GM21367 (cell line): Measurements from ENCODE around the gene PCDHGC3.

Experiments
- ATAC-seq: cut with Tn5 transposase; IDR thresholded peaks from one replicate; pipeline ENCODE4 v1.9.1; 2021; ENCODE audit not compliant: unreplicated experiment

The PCDHGC3 gene

GRCh38 chr5:141484641-141485311, 9.0 kb downstream of the PCDHGC3 start, which contains the start of gene PCDHGC4:
Gene PCDHGC4, plus strand, starts transcription at chr5:141485030. Its CDS starts 144 bp downstream, at chr5:141485174.
- ATAC-seq: no peak

DNA sequence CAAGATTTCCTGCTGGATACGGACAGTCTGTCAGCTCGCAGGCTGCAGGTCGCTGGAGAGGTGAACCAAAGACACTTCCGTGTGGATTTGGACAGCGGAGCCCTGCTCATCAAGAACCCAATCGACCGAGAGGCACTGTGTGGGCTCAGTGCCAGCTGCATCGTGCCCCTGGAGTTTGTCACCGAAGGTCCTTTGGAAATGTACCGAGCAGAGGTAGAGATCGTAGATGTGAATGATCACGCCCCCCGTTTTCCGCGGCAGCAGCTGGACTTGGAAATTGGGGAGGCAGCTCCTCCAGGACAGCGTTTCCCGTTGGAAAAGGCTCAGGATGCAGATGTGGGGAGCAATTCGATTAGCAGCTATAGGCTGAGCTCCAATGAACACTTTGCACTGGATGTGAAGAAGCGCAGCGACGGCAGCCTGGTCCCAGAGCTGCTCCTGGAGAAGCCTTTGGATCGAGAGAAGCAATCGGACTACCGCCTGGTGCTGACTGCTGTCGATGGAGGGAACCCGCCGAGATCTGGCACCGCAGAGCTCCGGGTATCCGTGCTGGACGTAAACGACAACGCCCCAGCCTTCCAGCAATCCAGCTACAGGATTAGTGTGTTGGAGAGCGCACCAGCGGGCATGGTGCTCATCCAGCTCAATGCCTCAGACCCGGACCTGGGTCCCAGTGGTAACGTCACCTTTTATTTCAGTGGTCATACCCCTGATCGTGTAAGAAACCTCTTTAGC, 9.7 kb downstream of the PCDHGC3 start:
- no peak for ATAC-seq

- ATAC-seq: no peak
Measured at GRCh38 chr5:141486091-141486490, 10.3 kb downstream of the PCDHGC3 start.

- no peak for ATAC-seq
Measured at GRCh38 chr5:141487131-141487530, 11.4 kb downstream of the PCDHGC3 start.

DNA sequence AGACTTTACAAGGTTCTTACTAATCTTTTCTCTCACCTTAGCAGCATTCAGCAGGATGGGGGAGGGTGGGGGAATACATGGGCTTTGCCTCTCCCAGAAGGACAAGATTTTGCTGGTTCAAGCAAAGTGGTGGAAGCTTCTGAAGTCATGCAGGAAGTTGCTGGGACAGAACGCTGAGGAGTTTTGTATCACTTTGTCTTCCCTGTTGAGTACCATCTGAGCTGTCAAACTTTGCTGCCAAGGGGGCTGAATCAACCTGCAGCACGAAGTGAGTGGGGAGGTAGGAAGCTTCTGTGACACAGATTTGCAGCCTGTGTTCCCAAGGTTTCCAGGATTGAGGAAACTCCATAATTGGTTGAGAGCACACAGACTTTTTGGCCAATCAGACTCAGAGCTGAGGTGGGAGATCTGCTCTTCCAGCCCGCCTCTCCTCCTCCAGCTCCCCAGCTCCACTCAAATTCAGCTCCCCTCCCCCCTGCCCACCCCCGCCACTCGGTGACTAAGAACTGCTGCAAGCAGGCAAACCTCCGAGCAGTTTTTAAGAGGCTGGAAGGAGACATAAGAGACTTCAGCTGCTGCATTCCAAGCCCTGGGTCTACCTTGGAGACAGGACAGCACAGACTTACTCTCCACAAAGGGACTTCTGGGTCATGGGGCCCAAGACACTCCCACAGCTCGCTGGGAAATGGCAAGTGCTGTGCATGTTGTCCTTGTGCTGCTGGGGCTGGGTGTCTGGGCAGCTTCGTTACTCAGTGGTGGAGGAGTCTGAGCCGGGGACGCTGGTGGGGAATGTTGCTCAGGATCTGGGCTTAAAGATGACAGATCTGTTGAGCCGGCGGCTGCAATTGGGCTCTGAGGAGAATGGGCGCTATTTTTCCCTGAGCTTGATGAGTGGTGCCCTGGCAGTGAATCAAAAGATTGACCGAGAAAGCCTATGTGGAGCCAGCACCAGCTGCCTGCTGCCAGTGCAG, 13.1 kb downstream of the PCDHGC3 start, which contains the start of gene PCDHGC5:
PCDHGC5 (plus strand) TSS at position 491 of the 971 bp plus-strand sequence; CDS start at position 651, 160 bp downstream.
- no peak for ATAC-seq

GRCh38 chr5:141489841-141490240, 14.1 kb downstream of the PCDHGC3 start:
- ATAC-seq: no peak

DNA sequence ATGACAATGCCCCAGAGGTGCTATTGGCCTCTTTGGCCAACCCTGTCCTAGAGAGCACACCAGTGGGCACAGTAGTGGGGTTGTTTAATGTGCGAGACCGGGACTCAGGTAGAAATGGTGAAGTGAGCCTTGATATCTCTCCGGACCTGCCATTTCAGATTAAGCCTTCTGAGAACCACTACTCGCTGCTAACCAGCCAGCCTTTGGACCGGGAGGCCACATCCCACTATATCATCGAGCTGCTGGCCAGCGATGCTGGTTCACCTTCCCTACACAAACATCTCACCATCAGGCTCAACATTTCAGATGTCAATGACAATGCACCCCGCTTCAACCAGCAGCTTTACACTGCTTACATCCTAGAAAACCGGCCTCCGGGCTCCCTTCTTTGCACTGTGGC, 14.5 kb downstream of the PCDHGC3 start:
- ATAC-seq: no peak

- no peak for ATAC-seq
Measured at GRCh38 chr5:141490771-141491170, 15.0 kb downstream of the PCDHGC3 start.

- no peak for ATAC-seq
Measured at GRCh38 chr5:141491323-141492167, 15.8 kb downstream of the PCDHGC3 start.

- ATAC-seq: no peak
Measured at GRCh38 chr5:141492168-141492885, 16.6 kb downstream of the PCDHGC3 start.

- ATAC-seq: no peak
Measured at GRCh38 chr5:141493500-141494422, 18.0 kb downstream of the PCDHGC3 start.

DNA sequence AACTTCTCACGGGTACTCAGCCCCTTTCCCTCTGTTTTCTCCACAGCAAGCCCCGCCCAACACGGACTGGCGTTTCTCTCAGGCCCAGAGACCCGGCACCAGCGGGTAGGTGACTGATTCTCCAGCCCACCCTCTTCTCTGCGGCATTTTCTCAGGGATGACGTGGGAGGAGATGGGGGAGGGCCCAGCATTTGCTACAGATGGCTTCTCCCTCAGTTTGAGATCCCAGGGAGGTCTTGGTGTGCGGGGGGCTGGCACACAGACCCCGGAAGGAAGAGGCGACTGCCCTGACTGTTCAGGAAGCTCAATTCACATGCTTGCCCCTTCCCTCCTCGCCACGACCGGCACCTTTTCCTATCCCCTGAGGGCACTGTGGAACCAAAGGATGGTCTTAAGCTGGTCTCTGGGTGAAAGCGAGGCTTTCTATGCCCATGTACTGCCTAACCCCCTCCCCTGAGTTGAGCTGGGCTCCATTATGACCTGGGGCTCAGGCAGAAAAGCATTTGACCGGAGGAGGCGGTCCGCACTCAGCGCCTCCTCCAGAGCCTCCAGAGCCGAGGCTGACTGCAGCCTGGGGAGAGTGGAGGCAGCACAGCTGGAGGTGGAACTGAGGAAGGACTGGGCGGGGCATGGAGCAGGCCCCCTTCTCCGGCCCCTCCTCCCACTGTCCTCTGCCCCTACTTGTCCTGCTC, 19.1 kb downstream of the PCDHGC3 start:
- no peak for ATAC-seq

- ATAC-seq: no peak
Measured at GRCh38 chr5:141495453-141495811, 19.7 kb downstream of the PCDHGC3 start.

DNA sequence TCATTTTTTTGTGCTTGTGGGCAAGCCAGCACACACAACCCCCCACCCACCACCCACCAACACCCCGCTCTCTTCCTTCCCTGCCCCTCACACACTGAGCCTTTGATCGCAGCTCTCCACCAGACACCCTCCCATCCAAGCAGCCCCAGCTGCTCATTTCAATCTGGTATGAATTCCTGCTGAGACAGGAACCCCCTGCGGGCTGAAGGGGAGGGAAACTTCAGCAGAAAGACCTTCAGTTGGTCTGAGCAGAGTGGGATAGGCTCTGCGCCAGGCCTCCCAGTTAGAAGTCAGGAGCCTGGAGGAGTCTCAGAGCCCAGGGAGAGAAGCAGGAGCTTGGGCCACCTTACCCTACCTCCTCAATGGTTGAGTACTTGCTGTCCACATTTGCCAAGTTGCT, 20.3 kb downstream of the PCDHGC3 start:
- ATAC-seq: no peak

GRCh38 chr5:141501761-141502160, 26.0 kb downstream of the PCDHGC3 start:
- no peak for ATAC-seq

DNA sequence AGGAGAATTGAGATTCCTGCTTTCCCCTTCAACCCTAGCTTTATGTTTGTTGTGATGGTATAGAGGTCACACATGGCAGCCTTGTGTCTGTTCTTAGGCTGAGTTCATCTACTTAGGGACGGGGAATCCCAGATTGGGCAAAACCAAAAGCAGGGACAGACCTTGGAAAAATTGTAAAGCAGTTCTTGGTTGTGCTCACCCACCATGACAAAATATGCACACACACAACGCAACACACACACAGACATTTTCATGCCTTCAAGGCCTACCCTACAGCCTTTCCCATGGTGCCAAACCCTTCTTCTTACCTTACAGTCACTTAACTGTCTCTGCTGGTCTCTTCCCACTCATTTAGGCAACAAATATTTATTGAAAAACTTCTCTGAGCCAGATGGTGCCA, 27.9 kb downstream of the PCDHGC3 start:
- ATAC-seq: no peak

GRCh38 chr5:141504216-141504615, 28.4 kb downstream of the PCDHGC3 start:
- ATAC-seq: no peak
